K562 (cell line): ENCODE measurements around the gene GART. TPM values are rescaled to one million over a fixed set of nuclear protein-coding genes. Genes with fewer than 3 reads are reported as not detected.

Source experiments
- ADNP ChIP-seq: fragments of 200-800 bp; sonication (Bioruptor generic); IDR thresholded peaks from 2 replicates; pipeline ENCODE4 v1.6.1; 2016; ENCODE audit warnings: missing genetic modification characterization, missing compliant biosample characterization
- ELF1 ChIP-seq: fragments of 200-800 bp; sonication (Bioruptor generic); IDR thresholded peaks from 2 replicates; pipeline ENCODE4 v1.6.1; 2016; ENCODE audit warnings: missing genetic modification characterization, missing compliant biosample characterization
- SOX6 ChIP-seq: fragments of 450-650 bp; IDR thresholded peaks from 2 replicates; pipeline ENCODE4 v1.6.1; 2014; ENCODE audit warnings: mild to moderate bottlenecking
- TCFL5 ChIP-seq: fragments of 250-450 bp; sonication (Bioruptor Pico); conservative IDR thresholded peaks from 2 replicates; pipeline ENCODE4 v1.6.1; 2021; ENCODE audit warnings: mild to moderate bottlenecking, moderate library complexity, matching md5 sums
- polyA plus RNA-seq, 8 experiments: library from polyadenylated mRNA; depleted of rRNA in 4 of 8; stranded (reverse) in 5 of 8; unstranded in 3 of 8; fragments of >200 nt; fragmentation: Nextera tagmentation in 2 of 8; fragmentation: Illumina TruSeq in 1 of 8; extraction: Ambion mirVana in 2 of 8; extraction: Trizol in 1 of 8; gene quantifications; 2 replicates each; pipeline versions ENCODE4 v1.2.1 to v1.2.3, GENCODE V29; 2011 to 2014; ENCODE audit warnings: inconsistent platforms in 1 of 8, missing spikeins in 1 of 8
- total RNA-seq, 7 experiments: library from RNA; depleted of rRNA in 6 of 7; stranded (reverse); fragments of >200 nt in 6 of 7; fragmentation: Illumina TruSeq in 2 of 7; extraction: Trizol in 2 of 7; gene quantifications; 2 replicates each; pipeline versions ENCODE4 v1.2.1 to v1.2.3, GENCODE V29; 2011 to 2021; ENCODE audit warnings: low replicate concordance in 1 of 7
- TF ChIP-seq, protein P1 (sequence below): fragments of 450-650 bp; IDR thresholded peaks from 2 replicates; pipeline ENCODE4 v1.6.1; 2018; ENCODE audit not compliant: partially characterized antibody

The GART gene
- total and polyA plus RNA-seq, 9 of the 15 experiments (the other 6 are each of a cell fraction or from before 2014, with no cell fraction given) = 141 to 429 (median 349) TPM

GRCh38 chr21:33544451-33545195 is 2.7 kb upstream of the GART start (continued):
- TF ChIP-seq, protein P1, sequence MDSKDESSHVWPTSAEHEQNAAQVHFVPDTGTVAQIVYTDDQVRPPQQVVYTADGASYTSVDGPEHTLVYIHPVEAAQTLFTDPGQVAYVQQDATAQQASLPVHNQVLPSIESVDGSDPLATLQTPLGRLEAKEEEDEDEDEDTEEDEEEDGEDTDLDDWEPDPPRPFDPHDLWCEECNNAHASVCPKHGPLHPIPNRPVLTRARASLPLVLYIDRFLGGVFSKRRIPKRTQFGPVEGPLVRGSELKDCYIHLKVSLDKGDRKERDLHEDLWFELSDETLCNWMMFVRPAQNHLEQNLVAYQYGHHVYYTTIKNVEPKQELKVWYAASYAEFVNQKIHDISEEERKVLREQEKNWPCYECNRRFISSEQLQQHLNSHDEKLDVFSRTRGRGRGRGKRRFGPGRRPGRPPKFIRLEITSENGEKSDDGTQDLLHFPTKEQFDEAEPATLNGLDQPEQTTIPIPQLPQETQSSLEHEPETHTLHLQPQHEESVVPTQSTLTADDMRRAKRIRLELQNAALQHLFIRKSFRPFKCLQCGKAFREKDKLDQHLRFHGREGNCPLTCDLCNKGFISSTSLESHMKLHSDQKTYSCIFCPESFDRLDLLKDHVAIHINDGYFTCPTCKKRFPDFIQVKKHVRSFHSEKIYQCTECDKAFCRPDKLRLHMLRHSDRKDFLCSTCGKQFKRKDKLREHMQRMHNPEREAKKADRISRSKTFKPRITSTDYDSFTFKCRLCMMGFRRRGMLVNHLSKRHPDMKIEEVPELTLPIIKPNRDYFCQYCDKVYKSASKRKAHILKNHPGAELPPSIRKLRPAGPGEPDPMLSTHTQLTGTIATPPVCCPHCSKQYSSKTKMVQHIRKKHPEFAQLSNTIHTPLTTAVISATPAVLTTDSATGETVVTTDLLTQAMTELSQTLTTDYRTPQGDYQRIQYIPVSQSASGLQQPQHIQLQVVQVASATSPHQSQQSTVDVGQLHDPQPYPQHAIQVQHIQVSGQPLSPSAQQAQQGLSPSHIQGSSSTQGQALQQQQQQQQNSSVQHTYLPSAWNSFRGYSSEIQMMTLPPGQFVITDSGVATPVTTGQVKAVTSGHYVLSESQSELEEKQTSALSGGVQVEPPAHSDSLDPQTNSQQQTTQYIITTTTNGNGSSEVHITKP = no peak
- TF ChIP-seq TCFL5 (CRISPR knock-in tag) (no peak), ADNP (tag) (0 out of 2 replicates have a peak, but pooled peaks have one; percentile 20), SOX6 (no peak), ELF1 (tag) (no peak)
